Measurements from ENCODE around the gene U2AF1L4.
"Not testable (repeated sequence)": the region's sequence is repeated elsewhere in the genome, so short reads cannot be mapped to it uniquely, and the experiment has no call there.

U2AF1L4 gene

DNA sequence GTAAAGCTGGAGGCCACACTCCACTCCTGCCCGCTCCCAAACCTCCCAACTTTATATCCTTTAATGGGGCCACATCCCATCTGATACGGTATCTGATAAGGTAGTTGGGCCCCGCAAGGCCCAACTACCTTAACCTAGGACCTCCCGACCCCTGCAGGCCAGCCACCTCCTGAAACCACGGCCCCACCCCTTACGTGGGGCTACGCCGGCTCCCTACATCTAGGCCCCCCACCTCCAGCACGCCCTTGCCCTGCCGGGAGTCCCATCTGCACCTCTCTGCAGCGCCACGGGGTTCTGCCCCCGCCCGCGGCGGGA, 5.2 kb downstream of the U2AF1L4 start:
- no peak for FAIRE-seq

DNA sequence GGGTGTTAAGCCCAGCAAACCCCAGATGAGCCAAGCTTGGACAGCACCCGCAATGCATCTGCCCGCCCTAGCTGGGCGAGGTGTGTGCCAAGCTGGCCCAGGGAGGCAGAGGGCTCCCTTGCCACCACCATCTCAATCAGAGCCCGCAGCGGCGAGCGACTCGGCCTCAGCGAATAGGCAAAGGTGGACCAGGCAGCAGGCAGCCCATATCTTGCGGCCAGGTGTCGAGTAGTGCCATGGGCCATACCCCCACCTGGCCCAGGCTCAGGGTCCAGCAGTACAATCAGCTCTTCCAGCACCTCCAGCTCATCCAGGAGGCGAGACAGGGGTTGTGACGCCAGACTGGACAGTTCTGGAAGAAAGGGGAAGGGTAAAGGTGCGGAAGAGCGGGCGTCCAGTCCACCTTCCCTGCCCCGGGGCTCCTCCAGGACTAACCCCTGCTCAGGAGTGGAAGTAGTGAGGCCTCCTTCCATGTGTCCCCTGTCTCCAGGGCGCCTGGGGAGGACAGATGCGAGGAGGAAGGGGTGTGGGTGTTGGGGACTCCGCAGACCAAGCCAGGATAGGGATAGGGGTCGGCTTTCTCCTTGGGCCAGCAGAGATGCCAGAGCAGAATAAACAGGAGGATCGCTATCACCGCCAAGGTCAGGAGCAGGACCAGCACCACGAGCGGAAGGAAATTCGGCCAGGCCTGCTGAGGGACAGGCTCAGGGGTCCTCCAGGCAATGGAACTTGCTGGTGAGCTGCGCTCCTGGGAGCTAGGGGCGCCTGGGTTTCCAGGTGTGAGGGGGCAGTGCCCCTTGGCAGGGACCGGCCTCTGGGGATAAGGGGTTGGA, 5.7 kb downstream of the U2AF1L4 start:
- FAIRE-seq: no peak

DNA sequence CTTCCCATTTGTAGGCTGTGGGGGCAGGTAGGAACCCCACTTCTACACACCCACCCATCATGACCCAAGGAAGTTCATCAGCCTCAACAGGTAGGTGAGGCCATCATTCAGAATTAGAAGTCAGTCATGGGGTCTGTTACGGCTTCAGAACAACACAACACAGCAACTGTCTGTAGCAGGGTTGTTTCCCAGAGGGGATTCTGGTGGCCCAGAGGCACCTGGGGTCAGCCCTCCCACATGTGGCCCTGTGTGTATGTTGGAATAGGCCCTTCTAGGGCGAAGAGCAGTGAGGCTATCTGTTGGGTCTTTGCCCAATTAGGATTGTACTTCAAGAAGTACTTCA, 6.4 kb downstream of the U2AF1L4 start:
- no peak for FAIRE-seq

DNA sequence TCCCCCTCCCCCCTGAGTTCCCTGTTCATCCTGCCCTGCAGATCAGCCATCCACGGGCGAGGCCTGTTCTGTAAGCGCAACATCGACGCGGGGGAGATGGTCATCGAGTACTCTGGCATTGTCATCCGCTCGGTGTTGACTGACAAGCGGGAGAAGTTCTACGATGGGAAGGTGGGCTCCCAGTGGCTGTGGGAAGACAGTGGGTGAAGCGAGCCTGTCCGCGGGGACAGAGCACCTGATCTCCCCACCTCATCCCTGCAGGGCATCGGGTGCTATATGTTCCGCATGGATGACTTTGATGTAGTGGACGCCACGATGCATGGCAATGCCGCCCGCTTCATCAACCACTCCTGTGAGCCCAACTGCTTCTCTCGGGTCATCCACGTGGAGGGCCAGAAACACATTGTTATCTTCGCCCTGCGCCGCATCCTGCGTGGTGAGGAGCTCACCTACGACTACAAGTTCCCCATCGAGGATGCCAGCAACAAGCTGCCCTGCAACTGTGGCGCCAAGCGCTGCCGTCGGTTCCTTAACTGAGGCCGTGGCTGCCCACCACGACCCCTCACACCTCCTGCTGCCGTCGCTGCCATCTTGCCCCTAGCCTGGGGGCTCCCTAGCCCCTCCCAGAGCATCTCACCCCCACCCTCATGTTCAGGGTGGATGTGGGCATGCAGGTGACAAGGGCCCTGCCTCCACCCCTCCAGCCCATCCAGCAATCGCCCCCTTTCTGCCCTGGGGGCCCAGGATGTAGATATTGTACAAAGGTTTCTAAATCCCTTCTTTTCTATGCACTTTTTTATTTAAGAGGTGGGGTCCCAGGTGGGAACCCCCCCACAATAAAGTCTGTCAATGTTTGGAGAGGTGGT, 7.0 kb downstream of the U2AF1L4 start:
- FAIRE-seq: no peak

DNA sequence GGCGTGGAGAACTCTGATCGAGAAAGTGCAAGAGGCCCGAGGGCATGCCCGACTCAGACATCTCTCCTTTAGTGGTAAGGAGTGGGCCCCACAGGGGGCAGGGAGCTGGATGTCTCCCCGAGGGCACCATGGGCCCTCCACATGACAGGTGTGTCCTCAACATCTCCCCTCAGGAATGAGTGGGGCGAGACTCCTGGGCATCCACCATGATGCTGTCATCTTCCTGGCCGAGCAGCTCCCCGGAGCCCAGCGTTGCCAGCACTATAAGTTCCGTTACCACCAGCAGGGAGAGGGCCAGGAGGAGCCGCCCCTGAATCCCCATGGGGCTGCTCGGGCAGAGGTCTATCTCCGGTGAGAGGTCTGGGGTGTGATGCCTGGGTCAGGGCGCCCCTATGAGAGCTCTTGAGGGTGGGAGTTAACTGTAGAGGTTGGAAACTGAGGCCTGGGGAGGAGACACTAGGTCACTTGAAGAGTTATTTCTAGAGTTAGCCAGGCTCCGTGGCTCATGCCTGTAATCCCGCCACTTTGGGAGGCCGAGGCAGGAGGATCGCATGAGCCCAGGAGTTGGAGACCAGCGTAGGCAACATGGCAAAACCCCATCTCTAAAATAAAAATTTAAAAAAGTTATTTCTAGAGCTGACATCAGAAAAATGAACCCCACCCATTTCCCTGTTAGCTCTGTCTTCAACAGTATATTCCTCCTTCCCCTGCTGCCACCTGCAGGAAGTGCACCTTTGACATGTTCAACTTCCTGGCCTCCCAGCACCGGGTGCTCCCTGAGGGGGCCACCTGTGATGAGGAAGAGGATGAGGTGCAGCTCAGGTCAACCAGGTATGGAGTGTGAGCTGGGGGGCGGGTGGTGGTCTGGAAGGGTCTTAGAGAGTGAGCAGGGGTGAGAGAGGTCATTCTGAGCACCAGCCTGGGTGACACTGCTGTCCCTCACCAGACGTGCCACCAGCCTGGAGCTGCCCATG, 8.0 kb downstream of the U2AF1L4 start:
- FAIRE-seq: no peak

DNA sequence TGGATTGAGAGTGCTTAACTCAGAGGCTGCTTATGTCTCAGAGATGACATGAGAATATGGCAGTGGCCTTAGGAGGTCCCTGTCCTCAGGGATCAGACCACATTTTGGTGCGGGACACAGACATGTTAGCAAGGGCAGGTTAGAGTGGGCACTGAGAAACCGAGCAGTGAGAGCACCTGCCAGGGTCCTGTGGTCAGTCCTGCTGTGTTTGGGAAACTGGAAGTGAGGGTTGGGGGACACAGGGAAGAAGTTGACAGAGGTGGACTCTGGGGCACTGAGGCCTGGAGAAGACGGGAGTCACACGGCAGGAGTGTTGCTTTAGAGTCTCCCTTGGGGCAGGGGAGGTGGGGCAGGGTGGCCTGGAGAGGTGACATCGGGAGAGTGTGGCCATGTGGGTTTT, 10.3 kb downstream of the U2AF1L4 start:
- no peak for FAIRE-seq

DNA sequence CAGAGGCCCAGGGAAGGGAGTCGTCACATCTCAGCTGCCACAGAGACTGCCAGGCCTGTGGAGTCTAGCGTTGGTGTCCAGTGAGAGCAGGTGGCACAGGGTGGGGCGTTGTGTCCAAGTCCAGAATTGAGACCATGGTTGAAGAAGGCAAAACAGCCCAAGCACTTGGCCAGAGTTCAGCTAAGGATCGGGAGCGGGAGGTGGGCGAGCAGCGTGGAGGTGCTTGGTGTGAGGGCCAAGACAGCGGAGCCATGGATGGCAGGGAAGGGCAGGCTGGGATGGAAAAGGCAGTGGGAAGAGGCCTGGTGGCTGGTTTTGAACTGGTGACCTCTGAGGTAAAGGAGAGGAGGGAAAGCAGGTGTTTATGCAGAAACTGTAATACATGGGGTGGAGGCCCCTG, 10.9 kb downstream of the U2AF1L4 start:
- FAIRE-seq: no peak

DNA sequence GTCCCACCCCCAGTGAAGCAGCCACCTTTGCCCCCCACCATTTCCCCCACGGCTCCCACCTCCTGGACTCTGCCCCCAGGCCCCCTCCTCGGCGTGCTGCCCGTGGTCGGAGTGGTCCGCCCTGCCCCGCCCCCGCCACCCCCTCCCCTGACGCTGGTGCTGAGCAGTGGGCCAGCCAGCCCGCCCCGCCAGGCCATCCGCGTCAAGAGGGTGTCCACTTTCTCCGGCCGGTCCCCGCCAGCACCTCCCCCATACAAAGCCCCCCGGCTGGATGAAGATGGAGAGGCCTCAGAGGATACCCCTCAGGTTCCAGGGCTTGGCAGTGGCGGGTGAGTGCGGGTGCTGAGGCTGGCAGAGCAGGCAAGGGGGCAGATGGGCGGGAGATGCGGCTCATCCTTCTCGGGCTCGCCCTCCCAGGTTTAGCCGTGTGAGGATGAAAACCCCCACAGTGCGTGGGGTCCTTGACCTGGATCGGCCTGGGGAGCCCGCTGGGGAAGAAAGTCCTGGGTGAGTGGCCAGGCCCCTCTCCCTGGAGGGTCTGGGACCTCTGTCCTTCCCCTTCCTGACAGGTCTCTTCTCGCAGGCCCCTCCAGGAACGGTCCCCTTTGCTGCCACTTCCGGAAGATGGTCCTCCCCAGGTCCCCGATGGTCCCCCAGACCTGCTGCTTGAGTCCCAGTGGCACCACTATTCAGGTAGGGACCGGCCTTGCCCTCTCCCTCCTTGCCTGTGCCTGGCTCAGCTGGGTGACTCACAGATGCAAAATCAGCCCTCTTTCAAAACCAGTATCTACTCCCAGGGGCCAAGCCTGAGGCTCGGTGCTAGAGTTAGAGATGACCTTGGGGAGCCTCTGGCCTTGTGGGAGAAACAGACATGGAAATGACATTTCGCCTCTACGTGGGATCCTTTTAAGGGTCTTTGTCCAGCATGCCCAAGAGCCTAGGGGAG, 11.8 kb downstream of the U2AF1L4 start:
- no peak for FAIRE-seq

DNA sequence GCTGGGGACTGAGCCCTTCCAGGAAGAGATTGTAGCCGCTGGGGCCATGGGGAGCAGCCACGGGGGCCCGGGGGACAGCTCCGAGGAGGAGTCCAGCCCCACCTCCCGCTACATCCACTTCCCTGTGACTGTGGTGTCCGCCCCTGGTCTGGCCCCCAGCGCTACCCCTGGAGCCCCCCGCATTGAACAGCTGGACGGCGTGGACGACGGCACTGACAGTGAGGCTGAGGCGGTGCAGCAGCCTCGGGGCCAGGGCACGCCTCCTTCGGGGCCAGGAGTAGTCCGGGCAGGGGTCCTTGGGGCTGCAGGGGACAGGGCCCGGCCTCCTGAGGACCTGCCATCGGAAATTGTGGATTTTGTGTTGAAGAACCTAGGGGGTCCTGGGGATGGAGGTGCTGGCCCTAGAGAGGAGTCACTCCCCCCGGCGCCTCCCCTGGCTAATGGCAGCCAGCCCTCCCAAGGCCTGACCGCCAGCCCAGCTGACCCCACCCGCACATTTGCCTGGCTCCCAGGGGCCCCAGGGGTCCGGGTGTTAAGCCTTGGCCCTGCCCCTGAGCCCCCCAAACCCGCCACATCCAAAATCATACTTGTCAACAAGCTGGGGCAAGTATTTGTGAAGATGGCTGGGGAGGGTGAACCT, 12.6 kb downstream of the U2AF1L4 start:
- no peak for FAIRE-seq

DNA sequence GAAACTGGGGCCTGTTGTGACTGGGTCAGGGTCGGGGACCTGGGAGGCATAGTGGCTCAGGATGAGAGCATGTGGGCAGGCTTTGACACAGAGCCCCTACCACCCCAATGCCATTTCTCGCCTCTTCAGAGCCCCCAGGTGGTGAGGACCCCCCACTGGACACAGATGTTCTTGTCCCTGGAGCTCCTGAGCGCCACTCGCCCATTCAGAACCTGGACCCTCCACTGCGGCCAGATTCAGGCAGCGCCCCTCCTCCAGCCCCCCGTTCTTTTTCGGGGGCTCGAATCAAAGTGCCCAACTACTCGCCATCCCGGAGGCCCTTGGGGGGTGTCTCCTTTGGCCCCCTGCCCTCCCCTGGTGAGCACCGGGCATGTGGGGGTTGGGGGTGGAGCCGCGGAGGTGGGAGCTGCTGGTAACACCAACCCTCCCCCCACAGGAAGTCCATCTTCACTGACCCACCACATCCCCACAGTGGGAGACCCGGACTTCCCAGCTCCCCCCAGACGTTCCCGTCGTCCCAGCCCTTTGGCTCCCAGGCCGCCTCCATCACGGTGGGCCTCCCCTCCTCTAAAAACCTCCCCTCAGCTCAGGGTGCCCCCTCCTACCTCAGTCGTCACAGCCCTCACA, 13.3 kb downstream of the U2AF1L4 start:
- no peak for FAIRE-seq

DNA sequence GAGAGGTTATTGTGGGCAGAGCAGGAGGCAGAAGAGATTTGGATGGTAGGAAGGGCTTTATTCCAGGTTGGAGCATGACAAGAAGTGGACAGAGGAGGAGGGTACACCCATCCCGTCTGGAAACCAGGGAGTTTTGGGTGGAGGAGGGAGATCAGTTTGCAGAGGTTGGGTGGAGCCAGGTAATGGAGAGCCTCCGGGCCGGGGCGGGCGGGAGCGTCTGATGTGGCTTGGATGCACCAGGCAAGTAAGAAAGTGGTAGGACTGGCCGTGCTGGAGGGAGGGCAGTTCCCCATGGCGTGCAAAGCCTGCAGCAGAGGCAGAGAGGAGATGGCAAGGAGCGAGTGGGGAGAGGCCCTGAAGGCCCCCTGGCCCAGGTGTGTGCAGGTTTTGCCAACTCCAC, 13.9 kb downstream of the U2AF1L4 start:
- FAIRE-seq: no peak

DNA sequence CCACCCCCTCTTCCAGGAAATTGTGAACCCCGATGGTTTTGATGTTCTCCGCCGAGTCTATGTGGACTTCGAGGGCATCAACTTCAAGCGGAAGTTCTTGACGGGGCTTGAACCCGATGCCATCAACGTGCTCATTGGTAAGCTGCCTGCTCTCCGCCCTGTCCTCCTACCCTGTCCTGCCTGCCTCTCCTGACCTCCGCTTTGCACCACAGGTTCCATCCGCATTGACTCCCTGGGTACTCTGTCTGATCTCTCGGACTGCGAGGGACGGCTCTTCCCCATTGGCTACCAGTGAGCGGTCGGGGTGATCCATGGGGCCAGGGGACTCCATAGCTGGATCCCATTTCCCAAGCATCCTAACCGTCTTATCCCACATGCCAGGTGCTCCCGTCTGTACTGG, 14.9 kb downstream of the U2AF1L4 start:
- FAIRE-seq: no peak

DNA sequence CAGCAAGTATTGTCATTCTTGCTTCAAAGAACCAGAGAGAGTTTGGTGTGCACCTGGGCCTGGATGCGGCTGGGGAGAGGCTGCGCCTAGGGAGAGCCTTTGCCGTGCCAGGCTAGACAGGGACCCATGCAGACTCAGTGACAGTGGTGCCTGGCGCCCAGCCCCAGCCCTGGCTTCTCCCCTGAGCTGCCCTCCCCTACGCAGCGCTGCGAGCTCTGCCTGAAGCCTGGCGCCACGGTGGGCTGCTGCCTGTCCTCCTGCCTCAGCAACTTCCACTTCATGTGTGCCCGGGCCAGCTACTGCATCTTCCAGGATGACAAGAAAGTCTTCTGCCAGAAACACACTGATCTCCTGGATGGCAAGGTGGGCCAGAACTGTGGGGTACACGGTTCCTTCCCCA, 15.5 kb downstream of the U2AF1L4 start:
- no peak for FAIRE-seq

DNA sequence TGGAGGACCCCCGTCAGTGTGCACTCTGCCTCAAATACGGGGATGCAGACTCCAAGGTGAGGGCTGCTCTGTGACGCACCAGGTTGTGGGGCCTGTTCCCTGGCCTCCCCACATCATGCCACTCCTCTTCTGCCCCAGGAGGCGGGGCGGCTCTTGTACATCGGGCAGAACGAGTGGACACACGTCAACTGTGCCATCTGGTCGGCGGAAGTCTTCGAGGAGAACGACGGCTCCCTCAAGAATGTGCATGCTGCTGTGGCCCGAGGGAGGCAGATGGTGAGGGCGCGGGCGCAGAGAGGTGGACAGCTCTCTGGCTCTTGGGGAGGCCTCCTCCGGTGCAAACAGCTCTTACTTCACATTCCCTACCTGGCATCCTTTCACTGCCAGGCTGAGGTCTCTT, 16.2 kb downstream of the U2AF1L4 start:
- FAIRE-seq: no peak

DNA sequence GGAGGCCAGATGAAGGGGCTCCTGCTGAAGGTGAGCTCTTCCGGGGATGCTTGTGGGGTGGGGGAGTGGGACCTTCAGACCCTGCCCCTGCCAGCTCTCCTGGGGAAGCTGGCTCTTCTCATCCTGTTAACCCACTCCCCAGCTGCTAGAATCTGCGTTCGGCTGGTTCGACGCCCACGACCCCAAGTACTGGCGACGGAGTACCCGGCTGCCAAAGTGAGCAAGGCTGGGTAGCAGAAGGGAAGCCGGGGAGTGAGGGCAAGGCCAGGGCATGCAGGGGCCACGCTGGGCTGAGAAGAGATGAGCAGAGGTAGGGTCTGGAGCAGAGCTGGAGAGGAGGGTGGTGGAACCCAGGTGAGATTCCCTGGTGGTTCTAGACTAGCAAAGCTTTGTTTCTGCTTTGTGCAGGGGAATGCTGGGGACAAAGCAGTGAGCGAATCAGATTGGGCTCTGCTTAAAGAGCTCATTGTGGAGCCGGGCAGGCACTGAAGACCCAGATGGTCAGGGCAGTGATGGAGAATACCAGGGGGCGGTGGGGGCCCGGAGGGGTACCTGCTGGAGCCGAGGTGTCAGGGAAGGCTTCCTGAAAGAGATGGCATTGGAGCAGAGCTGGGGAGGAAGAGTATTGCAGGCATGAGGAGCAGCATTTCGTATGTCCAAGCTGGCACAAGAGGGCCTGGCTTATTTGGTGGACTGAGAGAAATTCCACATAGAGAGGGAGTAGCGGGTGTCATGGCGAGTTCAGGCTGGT, 17.1 kb downstream of the U2AF1L4 start:
- FAIRE-seq: no peak

DNA sequence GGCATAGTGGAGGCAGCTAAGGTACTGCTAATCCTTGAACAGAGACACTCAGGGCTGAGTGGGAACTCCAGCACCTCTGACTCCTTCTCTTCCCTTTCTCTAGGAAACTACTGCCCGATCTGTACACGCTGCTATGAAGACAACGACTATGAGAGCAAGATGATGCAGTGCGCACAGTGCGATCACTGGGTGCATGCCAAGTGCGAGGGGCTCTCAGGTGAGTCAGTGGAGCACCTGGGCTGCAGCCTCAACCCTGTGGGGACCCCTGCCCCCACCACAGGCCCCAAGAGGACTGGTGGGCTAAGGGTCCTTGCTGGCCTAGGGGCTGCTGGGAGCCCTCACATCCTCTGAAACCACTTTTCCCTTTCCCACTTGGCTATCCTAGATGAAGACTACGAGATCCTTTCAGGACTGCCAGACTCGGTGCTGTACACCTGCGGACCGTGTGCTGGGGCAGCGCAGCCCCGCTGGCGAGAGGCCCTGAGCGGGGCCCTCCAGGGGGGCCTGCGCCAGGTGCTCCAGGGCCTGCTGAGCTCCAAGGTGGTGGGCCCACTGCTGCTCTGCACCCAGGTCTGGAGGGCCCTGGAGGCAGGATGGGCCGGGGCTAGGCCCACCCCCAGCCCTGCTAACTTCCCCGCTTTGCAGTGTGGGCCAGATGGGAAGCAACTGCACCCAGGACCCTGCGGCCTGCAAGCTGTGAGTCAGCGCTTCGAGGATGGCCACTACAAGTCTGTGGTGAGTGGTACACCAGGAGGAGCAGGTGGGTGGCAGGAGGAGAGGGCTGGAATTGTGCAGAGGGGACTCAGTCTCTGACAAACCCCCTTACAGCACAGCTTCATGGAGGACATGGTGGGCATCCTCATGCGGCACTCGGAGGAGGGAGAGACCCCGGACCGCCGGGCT, 17.9 kb downstream of the U2AF1L4 start:
- FAIRE-seq: no peak

DNA sequence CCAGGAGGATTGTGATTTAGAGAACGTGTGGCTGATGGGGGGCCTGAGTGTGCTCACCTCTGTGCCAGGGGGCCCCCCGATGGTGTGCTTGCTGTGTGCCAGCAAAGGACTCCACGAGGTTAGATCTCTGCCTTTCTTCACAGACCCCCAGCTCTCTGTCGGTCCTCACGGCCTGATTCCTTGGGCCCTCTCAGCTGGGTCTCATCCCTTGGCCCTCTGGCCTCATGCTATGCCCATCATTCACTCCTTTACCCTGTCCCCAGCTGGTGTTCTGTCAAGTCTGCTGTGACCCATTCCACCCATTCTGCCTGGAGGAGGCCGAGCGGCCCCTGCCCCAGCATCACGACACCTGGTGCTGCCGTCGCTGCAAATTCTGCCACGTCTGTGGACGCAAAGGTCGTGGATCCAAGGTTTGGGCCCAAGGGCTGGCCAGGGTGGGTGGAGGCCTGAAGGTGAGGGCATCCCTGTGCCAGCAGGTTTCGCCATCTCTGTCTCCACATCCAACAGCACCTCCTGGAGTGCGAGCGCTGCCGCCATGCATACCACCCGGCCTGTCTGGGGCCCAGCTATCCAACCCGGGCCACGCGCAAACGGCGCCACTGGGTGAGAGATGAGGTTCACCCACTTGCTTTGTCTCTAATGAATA, 19.9 kb downstream of the U2AF1L4 start:
- FAIRE-seq: no peak

DNA sequence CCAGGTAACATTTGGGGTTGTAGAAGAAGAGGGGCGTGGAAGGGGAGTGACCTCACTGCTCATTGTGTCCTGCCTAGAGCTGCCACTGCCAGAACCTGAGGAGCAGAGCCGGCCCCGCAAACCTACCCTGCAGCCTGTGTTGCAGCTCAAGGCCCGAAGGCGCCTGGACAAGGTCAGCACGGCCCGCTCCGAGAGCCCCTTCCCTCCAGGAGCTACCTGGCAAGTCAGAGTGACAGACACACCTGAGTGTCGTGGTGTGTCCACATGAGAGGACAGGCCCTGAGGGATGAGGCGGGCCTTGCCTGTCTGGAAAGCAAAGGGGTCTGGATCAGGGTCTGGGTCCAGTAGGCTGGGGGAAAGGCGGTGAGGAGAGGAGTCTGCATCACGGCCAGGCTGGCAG, 20.7 kb downstream of the U2AF1L4 start:
- FAIRE-seq: no peak

DNA sequence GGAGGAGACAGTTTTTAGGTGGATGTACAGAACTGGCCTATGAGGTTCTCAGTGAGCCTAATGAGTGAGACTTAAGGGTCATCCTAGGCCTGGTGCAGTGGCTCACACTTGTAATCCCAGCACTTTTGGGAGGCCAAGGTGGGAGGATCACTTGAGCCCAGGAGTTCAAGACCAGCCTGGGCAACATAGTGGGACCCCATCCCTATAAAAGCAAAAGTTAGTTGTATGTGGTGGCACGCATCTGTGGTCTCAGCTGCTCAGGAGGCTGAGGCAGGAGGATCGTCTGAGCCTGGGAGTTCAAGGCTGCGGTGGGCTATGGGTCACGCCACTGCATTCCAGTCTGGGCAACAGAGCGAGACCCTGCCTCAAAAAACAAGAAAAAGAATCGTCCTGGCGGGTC, 21.1 kb downstream of the U2AF1L4 start:
- FAIRE-seq: not testable (repeated sequence)

All from TTC549 (cell line).